ENCODE data around the gene GIT2. TPM values are rescaled to one million over a fixed set of nuclear protein-coding genes. Genes with fewer than 3 reads are reported as not detected.
"Not testable (repeated sequence)": the region's sequence is repeated elsewhere in the genome, so short reads cannot be mapped to it uniquely, and the experiment has no call there.

Gene GIT2
- total and polyA plus RNA-seq, 2 donors (not counting 1 experiment from before 2014, with no cell fraction given), result 75.2 to 163 TPM

DNA sequence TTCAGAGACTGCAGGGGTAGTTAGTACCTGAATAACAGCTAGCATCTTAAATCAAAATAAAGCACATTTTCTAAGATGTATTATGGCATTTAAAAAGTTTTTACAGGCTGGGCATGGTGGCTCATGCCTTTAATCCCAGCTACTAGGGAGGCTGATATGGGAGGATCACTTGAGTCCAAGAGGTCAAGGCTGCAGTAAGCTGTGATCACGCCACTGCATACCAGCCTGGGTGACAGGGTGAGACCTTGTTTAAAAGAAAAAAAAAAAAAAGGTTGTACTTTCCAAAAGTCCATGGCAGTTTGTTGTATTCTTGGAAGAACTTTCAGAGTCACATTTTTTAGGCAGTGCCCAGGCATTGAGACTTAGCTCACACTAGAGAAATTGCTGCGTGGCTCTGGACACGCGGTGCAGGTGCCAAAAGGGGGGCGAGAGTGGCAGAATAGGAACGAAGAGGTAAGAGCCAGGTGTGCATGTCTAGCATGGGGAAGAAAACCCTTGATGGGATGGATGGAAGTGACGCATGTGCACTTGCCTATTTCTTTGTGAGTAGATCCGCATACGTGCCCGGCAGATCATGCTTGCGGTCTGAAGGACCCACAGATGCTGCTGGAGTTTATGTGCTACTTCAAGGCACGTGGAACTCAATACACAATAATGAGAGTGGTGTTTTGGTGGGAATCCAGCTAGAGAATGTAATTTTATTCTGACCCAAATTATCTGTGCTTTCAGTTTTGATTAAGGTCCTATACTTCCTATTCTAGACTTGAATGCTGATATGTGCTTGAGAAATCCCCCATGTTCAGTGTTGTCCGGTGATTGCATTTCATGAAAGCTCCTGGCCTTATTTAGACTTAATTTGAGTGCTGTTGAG is 14.9 kb upstream of the GIT2 start:
- H2AFZ ChIP-seq (ENCODE audit: insufficient read depth, low read depth, low read length, poor library complexity, severe bottlenecking), result peak overlapping the region; percentile 8
- H3K27me3 ChIP-seq (replicated peaks in 1 of 4; ENCODE audit: control extremely low read depth in 1 of 4, control insufficient read depth in 3 of 4, insufficient read depth in 4 of 4, low read length in 3 of 4), result no peaks in the 10 kb centered on the region
- H3K36me3 ChIP-seq (replicated peaks in 1 of 2; ENCODE audit: control extremely low read depth in 1 of 2, control insufficient read depth in 1 of 2, extremely low read depth in 1 of 2, insufficient read depth in 2 of 2, low read length in 1 of 2), result peaks cover 7 to 20% of the 10 kb centered on the region in 2 experiments
- WGBS (ENCODE audit: insufficient coverage), result 56% methylated on average over 12 of the region's 13 CpGs
- peak; percentile 31 for ATAC-seq (ENCODE audit: low read depth)
- peaks cover 62 to 79% of the 10 kb centered on the region in 2 donors for H3K4me1 ChIP-seq (ENCODE audit: control insufficient read depth in 2 of 2, insufficient read depth in 2 of 2, low read length in 2 of 2)
- TF ChIP-seq, protein P1, sequence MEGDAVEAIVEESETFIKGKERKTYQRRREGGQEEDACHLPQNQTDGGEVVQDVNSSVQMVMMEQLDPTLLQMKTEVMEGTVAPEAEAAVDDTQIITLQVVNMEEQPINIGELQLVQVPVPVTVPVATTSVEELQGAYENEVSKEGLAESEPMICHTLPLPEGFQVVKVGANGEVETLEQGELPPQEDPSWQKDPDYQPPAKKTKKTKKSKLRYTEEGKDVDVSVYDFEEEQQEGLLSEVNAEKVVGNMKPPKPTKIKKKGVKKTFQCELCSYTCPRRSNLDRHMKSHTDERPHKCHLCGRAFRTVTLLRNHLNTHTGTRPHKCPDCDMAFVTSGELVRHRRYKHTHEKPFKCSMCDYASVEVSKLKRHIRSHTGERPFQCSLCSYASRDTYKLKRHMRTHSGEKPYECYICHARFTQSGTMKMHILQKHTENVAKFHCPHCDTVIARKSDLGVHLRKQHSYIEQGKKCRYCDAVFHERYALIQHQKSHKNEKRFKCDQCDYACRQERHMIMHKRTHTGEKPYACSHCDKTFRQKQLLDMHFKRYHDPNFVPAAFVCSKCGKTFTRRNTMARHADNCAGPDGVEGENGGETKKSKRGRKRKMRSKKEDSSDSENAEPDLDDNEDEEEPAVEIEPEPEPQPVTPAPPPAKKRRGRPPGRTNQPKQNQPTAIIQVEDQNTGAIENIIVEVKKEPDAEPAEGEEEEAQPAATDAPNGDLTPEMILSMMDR (IDR thresholded peaks at IDR 0.05), result no peak
- no peak for TF ChIP-seq EZH2 (IDR thresholded peaks at IDR 0.05; ENCODE audit: borderline replicate concordance, insufficient read depth, low read depth, low read length, poor library complexity, severe bottlenecking)
- peaks cover 87% of the 10 kb centered on the region for H3K79me2 ChIP-seq (ENCODE audit: control insufficient read depth, insufficient read depth, low read length)
- H3K4me1 Mint-ChIP-seq, result peaks cover 73% of the 10 kb centered on the region
- H3K9me3 Mint-ChIP-seq (ENCODE audit: insufficient read depth), result no peaks in the 10 kb centered on the region
- intact Hi-C loops (cut with micrococcal nuclease), result loop anchor here (1.0 kb wide), 1 partner anchor 12 kb away; the partner anchor contains the start of gene ANKRD13A
- peak overlapping the region; percentile 62 for H3K9ac ChIP-seq (ENCODE audit: low read length)
- ChIA-PET POLR2A (interaction anchor here (0.7 to 3.7 kb wide), 5 partner anchors 11 to 38 kb away, joined by 4 to 32 read pairs (median 4); partner anchors contain the start of gene ANKRD13A), CTCF (interaction anchor here (0.7 to 5.5 kb wide), 6 partner anchors 9 to 636 kb away, joined by 3 to 46 read pairs (median 4); partner anchors contain the start of genes ANKRD13A and GIT2)
- H3K9me3 ChIP-seq (ENCODE audit: control extremely low read depth in 1 of 3, control insufficient read depth in 2 of 3, insufficient read depth in 1 of 3, low read length in 2 of 3), result peaks cover 0 to 1% (median 0%) of the 10 kb centered on the region in 3 donors
- peak overlapping the region; percentile 89 to 97 for H3K27ac ChIP-seq (ENCODE audit: low read length in 2 of 2)
- no peaks in the 10 kb centered on the region for H4K20me1 ChIP-seq (ENCODE audit: control insufficient read depth, insufficient read depth, low read length, poor library complexity, severe bottlenecking)
- peak overlapping the region; percentile 72 for H3K4me2 ChIP-seq (replicated peaks; ENCODE audit: low read depth, low read length, poor library complexity, severe bottlenecking)
- peak overlapping the region in 4 of 5 experiments; percentile 15 to 53 (median 42) for H3K4me3 ChIP-seq (ENCODE audit: control extremely low read depth in 1 of 5, extremely low read depth in 1 of 5, insufficient read depth in 1 of 5, low read depth in 2 of 5, low read length in 4 of 5)
- H3K4me3 Mint-ChIP-seq, result peak overlapping the region; percentile 91
- H3K27me3 Mint-ChIP-seq, result no peaks in the 10 kb centered on the region
- peak overlapping the region; percentile 95 for H3K27ac Mint-ChIP-seq
- peak; percentile 83 for DNase-seq

DNA sequence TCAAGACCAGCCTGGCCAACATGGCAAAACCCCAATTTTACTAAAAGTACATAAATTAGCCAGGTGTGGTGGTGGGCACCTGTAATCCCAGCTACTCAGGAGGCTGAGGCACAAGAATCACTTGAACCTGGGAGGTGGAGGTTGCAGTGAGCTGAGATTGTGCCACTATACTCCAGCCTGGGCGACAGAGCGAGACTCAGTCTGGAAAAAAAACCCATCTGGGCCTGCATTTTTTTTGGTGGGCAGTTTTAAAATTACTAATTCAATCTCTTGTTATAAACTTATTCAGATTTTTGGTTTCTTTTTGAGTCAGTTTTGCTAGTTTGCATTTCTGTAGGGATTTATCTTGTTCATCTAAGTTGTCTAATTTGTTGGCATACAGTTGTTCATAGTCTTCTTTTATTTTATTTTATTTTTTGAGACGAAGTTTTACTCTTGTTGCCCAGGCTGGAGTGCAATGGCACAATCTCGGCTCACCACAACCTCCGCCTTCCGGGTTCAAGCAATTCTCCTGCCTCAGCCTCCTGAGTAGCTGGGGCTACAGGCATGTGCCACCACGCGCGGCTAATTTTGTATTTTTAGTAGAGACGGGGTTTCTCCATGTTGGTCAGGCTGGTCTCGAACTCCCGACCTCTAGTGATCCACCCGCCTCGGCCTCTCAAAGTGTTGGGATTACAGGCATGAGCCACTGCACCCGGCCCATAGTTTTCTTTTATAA is 12.7 kb upstream of the GIT2 start:
- H3K27me3 ChIP-seq (replicated peaks in 1 of 4; ENCODE audit: control extremely low read depth in 1 of 4, control insufficient read depth in 3 of 4, insufficient read depth in 4 of 4, low read length in 3 of 4); H3K4me3 ChIP-seq (ENCODE audit: control extremely low read depth in 1 of 5, extremely low read depth in 1 of 5, insufficient read depth in 1 of 5, low read depth in 2 of 5, low read length in 4 of 5); H4K20me1 ChIP-seq (ENCODE audit: control insufficient read depth, insufficient read depth, low read length, poor library complexity, severe bottlenecking); POLR2A ChIA-PET; H3K9ac ChIP-seq (ENCODE audit: low read length); H3K9me3 Mint-ChIP-seq (ENCODE audit: insufficient read depth); ATAC-seq (ENCODE audit: low read depth); H2AFZ ChIP-seq (ENCODE audit: insufficient read depth, low read depth, low read length, poor library complexity, severe bottlenecking); intact Hi-C loops (cut with micrococcal nuclease); H3K27me3 Mint-ChIP-seq; CTCF ChIA-PET; DNase-seq; H3K9me3 ChIP-seq (ENCODE audit: control extremely low read depth in 1 of 3, control insufficient read depth in 2 of 3, insufficient read depth in 1 of 3, low read length in 2 of 3); H3K4me2 ChIP-seq (replicated peaks; ENCODE audit: low read depth, low read length, poor library complexity, severe bottlenecking): not testable (repeated sequence)
- peaks cover 67 to 84% of the 10 kb centered on the region in 2 donors for H3K4me1 ChIP-seq (ENCODE audit: control insufficient read depth in 2 of 2, insufficient read depth in 2 of 2, low read length in 2 of 2)
- H3K4me3 Mint-ChIP-seq, result peak overlapping the region; percentile 54
- WGBS (ENCODE audit: insufficient coverage), result 100% methylated on average over 4 of the region's 15 CpGs
- H3K79me2 ChIP-seq (ENCODE audit: control insufficient read depth, insufficient read depth, low read length), result peaks cover 91% of the 10 kb centered on the region
- H3K27ac Mint-ChIP-seq, result peak overlapping the region; percentile 62
- H3K36me3 ChIP-seq (replicated peaks in 1 of 2; ENCODE audit: control extremely low read depth in 1 of 2, control insufficient read depth in 1 of 2, extremely low read depth in 1 of 2, insufficient read depth in 2 of 2, low read length in 1 of 2), result peaks cover 7 to 13% of the 10 kb centered on the region in 2 experiments
- H3K4me1 Mint-ChIP-seq, result peaks cover 78% of the 10 kb centered on the region
- peak overlapping the region; percentile 25 to 97 for H3K27ac ChIP-seq (ENCODE audit: low read length in 2 of 2)

Measured in B cell (primary cell).